SKM-1 (cell line): Measurements from ENCODE around the gene SNRNP70.
A peak's percentile ranks its signal among the peaks of the same experiment; 100 is the strongest.
"Not testable (repeated sequence)": the region's sequence is repeated elsewhere in the genome, so short reads cannot be mapped to it uniquely, and the experiment has no call there.

Source experiments
- DNase-seq: peaks from one replicate; lab custom pipeline; 2025; ENCODE audit not compliant: unreplicated experiment; lab: John Stamatoyannopoulos, UW

The SNRNP70 gene

GRCh38 chr19:49085020-49085867 is at the start of gene SNRNP70:
Gene SNRNP70 (plus strand): TSS chr19:49085451. CDS start chr19:49086415, 964 bp downstream.
- DNase-seq = peak; percentile 59

GRCh38 chr19:49036815-49037214 is 48.4 kb upstream of the SNRNP70 start, which contains the start of gene CGB1:
Gene CGB1 (minus strand): TSS chr19:49036895. CDS start chr19:49036711, 184 bp downstream.
- DNase-seq = not testable (repeated sequence)

GRCh38 chr19:49038111-49038510 is 47.1 kb upstream of the SNRNP70 start:
- DNase-seq = not testable (repeated sequence)

GRCh38 chr19:49038557-49039276 is 46.5 kb upstream of the SNRNP70 start:
- not testable (repeated sequence) for DNase-seq

GRCh38 chr19:49039736-49040135 is 45.5 kb upstream of the SNRNP70 start:
- not testable (repeated sequence) for DNase-seq

GRCh38 chr19:49042177-49042576 is 43.1 kb upstream of the SNRNP70 start:
- no peak for DNase-seq

GRCh38 chr19:49042666-49043065 is 42.6 kb upstream of the SNRNP70 start:
- DNase-seq = not testable (repeated sequence)

GRCh38 chr19:49043548-49043947 is 41.7 kb upstream of the SNRNP70 start, which contains the start of gene CGB5:
Gene CGB5 (plus strand): TSS chr19:49043848. CDS start chr19:49044210, 362 bp downstream.
- not testable (repeated sequence) for DNase-seq

GRCh38 chr19:49049011-49049410 is 36.2 kb upstream of the SNRNP70 start, which contains the start of gene CGB8:
Gene CGB8 (minus strand): TSS chr19:49049111. CDS start chr19:49048739, 372 bp downstream.
- DNase-seq = not testable (repeated sequence)

GRCh38 chr19:49049834-49050233 is 35.4 kb upstream of the SNRNP70 start:
- not testable (repeated sequence) for DNase-seq

- not testable (repeated sequence) for DNase-seq
Observed at GRCh38 chr19:49050376-49051033, 34.7 kb upstream of the SNRNP70 start.

GRCh38 chr19:49056101-49056901 is 28.9 kb upstream of the SNRNP70 start:
- DNase-seq = no peak

- DNase-seq = not testable (repeated sequence)
Observed at GRCh38 chr19:49056902-49057596, 28.2 kb upstream of the SNRNP70 start.

- no peak for DNase-seq
Observed at GRCh38 chr19:49057636-49058234, 27.5 kb upstream of the SNRNP70 start, which contains the start of gene CGB7. Gene CGB7 (minus strand): TSS chr19:49057749. CDS start chr19:49055375, 2,374 bp downstream.

GRCh38 chr19:49058562-49058961 is 26.7 kb upstream of the SNRNP70 start:
- no peak for DNase-seq

GRCh38 chr19:49059053-49059452 is 26.2 kb upstream of the SNRNP70 start:
- no peak for DNase-seq

GRCh38 chr19:49061000-49061399 is 24.3 kb upstream of the SNRNP70 start:
- DNase-seq = no peak

GRCh38 chr19:49061445-49061844 is 23.8 kb upstream of the SNRNP70 start:
- DNase-seq = no peak

GRCh38 chr19:49064029-49064629 is 21.1 kb upstream of the SNRNP70 start:
- no peak for DNase-seq
